ENCODE measurements around the gene TTN. TPM values are rescaled to one million over a fixed set of nuclear protein-coding genes. Genes with fewer than 3 reads are reported as not detected.

TTN gene
- total RNA-seq, 1 experiment from 2014 or later: 0.24 TPM

DNA sequence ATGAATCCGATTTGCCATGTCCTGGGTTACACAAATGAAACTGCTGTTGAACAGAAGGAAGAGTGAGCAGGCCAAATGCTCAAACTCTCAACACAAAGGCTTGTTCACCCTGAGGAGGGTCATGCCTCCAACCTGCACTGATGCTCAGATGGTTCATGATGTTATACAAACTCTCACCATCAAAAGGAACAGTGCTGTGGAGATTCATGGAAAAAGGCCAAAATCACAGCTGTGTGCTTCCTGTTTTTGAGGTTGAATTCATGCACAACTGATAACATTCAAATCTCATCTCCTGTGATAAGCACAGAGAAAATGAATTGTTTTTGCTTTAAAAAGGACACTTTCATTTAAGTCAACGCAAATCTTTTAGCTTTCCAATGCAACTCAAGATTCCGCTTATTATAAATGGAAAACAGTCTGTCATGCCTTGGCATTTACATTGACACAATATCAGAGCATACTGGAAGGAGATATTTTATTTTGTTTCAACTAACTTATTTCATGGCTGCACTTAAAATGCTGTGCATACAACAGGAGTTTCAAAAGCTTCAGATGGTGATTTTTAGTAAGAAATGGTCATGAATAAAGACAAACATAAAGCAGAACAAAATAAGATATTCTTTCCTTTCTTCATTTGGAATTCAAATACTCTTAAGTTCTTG lies 22.2 kb upstream of the TTN start:
- no peak overlapping the region for H3K4me3 Mint-ChIP-seq (ENCODE audit: low read depth, unreplicated experiment)
- no TSS peak for BruUV-seq (replicated peaks)
- no peaks in the 10 kb centered on the region for H3K36me3 Mint-ChIP-seq (ENCODE audit: insufficient read depth, unreplicated experiment)
- CTCF ChIA-PET: no interaction called here
- H3K27ac Mint-ChIP-seq (ENCODE audit: unreplicated experiment): no peak overlapping the region
- H3K9me3 Mint-ChIP-seq (ENCODE audit: low read depth, unreplicated experiment): no peaks in the 10 kb centered on the region
- intact Hi-C loops (cut with micrococcal nuclease; ENCODE audit: unreplicated experiment): no loop called here
- H3K27me3 Mint-ChIP-seq (ENCODE audit: unreplicated experiment): no peaks in the 10 kb centered on the region
- no peak for DNase-seq
- H3K4me1 Mint-ChIP-seq (ENCODE audit: low read depth, unreplicated experiment): peaks cover 24% of the 10 kb centered on the region
- no peak for TF ChIP-seq CTCF (IDR thresholded peaks at IDR 0.05; ENCODE audit: unreplicated experiment)

DNA sequence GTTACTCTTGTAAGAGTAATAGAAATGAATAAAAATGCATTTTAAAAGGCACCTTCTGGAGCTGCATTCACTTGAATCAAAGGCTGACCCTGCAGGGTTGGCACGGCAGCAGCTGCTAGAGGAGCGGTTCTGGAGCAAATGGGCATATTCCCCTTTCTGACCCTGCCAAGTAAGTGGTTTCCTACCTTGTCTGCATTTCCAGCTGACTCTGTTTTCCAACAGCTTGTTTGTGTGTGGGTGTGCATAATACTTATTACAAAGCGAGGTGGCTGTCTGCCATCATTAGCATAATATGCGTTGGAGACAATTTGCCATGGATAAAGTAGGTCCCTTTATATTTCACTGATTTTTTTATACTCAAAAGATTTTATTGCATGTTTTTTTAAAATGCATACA lies 21.3 kb upstream of the TTN start:
- Mint-ChIP-seq H3K4me3 (ENCODE audit: low read depth, unreplicated experiment) (no peak overlapping the region), H3K27ac (ENCODE audit: unreplicated experiment) (no peak overlapping the region), H3K4me1 (ENCODE audit: low read depth, unreplicated experiment) (peaks cover 24% of the 10 kb centered on the region), H3K9me3 (ENCODE audit: low read depth, unreplicated experiment) (no peaks in the 10 kb centered on the region), H3K36me3 (ENCODE audit: insufficient read depth, unreplicated experiment) (no peaks in the 10 kb centered on the region), H3K27me3 (ENCODE audit: unreplicated experiment) (no peaks in the 10 kb centered on the region)
- DNase-seq: no peak
- CTCF ChIA-PET: no interaction called here
- no TSS peak for BruUV-seq (replicated peaks)
- intact Hi-C loops (cut with micrococcal nuclease; ENCODE audit: unreplicated experiment): no loop called here
- TF ChIP-seq CTCF (IDR thresholded peaks at IDR 0.05; ENCODE audit: unreplicated experiment): no peak

GRCh38 chr2:178827739-178828485 lies 20.7 kb upstream of the TTN start:
- intact Hi-C loops (cut with micrococcal nuclease; ENCODE audit: unreplicated experiment): loop anchor here (2.0 kb wide), 1 partner anchor 47 kb away; no protein-coding TSS in a partner anchor
- Mint-ChIP-seq H3K27me3 (ENCODE audit: unreplicated experiment) (no peaks in the 10 kb centered on the region), H3K9me3 (ENCODE audit: low read depth, unreplicated experiment) (no peaks in the 10 kb centered on the region), H3K27ac (ENCODE audit: unreplicated experiment) (no peak overlapping the region), H3K36me3 (ENCODE audit: insufficient read depth, unreplicated experiment) (no peaks in the 10 kb centered on the region), H3K4me3 (ENCODE audit: low read depth, unreplicated experiment) (no peak overlapping the region), H3K4me1 (ENCODE audit: low read depth, unreplicated experiment) (peaks cover 24% of the 10 kb centered on the region)
- no TSS peak for BruUV-seq (replicated peaks)
- no peak for DNase-seq
- CTCF ChIA-PET: no interaction called here
- TF ChIP-seq CTCF (IDR thresholded peaks at IDR 0.05; ENCODE audit: unreplicated experiment): no peak

DNA sequence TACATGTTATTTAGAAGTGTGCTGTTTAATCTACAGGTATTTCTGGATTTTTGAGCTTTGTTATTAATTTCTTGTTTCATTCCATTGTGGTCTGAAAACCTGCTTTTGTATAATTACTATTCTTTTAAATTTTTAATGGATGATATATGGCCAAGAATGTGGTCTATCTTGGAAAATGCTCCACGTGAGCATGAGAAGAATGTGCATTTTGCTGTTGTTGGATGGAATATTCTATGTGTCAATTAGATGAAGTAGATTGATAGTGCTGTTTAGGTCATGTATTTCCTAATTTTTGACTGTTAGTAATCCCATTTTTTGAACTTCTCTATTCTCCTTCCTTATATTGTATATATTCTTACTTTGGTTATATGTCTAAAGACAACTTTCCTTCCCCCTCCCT lies 19.9 kb upstream of the TTN start:
- no TSS peak for BruUV-seq (replicated peaks)
- Mint-ChIP-seq H3K4me3 (ENCODE audit: low read depth, unreplicated experiment) (no peak overlapping the region), H3K36me3 (ENCODE audit: insufficient read depth, unreplicated experiment) (no peaks in the 10 kb centered on the region), H3K4me1 (ENCODE audit: low read depth, unreplicated experiment) (peaks cover 24% of the 10 kb centered on the region), H3K9me3 (ENCODE audit: low read depth, unreplicated experiment) (no peaks in the 10 kb centered on the region), H3K27ac (ENCODE audit: unreplicated experiment) (no peak overlapping the region), H3K27me3 (ENCODE audit: unreplicated experiment) (no peaks in the 10 kb centered on the region)
- no peak for TF ChIP-seq CTCF (IDR thresholded peaks at IDR 0.05; ENCODE audit: unreplicated experiment)
- CTCF ChIA-PET: interaction anchor here (0.6 kb wide), 1 partner anchor 51 kb away, joined by 3 read pairs; no protein-coding TSS in a partner anchor
- no peak for DNase-seq
- intact Hi-C loops (cut with micrococcal nuclease; ENCODE audit: unreplicated experiment): loop anchor here (2.0 kb wide), 1 partner anchor 48 kb away; no protein-coding TSS in a partner anchor

Data from Calu3 (cell line).